Measurements from ENCODE around the gene B3GALT4. TPM values are rescaled to one million over a fixed set of nuclear protein-coding genes. Genes with fewer than 3 reads are reported as not detected.

B3GALT4 gene
- total RNA-seq, 1 donor = 3.3 TPM

DNA sequence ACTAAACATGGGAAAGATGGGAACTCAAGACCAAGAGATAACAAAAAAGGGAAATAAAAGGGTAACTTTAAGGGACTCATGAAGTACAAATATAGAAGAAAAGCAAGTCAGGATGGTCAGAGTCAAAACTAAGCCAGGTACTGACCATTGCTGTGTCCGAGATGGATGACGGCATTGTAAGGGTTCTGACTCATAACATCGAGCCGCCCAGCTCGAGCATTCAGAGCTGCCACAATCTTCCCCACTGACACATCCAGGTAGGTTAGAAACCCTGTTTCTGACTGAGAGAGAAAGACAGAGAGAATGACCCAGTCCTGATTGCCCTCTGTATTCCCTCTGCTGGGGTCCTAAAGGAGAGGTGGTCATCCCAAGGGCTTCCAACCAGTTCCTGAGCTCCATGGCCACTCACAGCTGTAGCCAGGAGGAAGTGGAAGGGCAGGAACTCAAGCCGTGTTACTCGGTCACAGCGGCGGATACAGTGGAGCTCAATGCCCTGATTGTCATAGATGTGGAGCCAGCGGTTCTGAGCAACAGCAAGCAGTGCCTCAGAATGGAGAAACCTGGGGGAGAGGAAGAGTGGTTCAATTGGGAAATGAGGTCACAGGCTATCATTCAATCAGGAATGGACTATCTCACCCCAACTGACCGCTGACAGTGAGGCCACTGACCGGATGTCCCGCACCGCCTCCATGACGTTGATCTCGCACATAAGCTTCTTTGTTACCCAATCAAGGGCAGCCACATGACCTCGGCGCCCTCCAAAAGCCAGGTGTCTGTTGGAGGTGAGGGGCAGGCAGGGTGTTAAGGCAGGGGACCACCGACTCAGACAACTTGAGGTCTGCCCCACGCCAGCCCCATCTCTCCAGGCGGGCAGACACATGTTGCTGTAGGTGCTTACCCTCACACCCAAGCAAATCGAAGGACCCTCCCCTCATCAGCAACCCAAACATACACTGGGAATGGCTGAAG lies 10.3 kb downstream of the B3GALT4 start:
- H3K4me3 ChIP-seq (ENCODE audit: low read depth, low read length) = no peak overlapping the region
- TF ChIP-seq, protein P1, sequence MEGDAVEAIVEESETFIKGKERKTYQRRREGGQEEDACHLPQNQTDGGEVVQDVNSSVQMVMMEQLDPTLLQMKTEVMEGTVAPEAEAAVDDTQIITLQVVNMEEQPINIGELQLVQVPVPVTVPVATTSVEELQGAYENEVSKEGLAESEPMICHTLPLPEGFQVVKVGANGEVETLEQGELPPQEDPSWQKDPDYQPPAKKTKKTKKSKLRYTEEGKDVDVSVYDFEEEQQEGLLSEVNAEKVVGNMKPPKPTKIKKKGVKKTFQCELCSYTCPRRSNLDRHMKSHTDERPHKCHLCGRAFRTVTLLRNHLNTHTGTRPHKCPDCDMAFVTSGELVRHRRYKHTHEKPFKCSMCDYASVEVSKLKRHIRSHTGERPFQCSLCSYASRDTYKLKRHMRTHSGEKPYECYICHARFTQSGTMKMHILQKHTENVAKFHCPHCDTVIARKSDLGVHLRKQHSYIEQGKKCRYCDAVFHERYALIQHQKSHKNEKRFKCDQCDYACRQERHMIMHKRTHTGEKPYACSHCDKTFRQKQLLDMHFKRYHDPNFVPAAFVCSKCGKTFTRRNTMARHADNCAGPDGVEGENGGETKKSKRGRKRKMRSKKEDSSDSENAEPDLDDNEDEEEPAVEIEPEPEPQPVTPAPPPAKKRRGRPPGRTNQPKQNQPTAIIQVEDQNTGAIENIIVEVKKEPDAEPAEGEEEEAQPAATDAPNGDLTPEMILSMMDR (IDR thresholded peaks at IDR 0.05; ENCODE audit: insufficient read depth, low read length) = no peak
- no peak for DNase-seq (ENCODE audit: low read depth)

- TF ChIP-seq, protein P1 (IDR thresholded peaks at IDR 0.05; ENCODE audit: insufficient read depth, low read length) = no peak
- no peak for DNase-seq (ENCODE audit: low read depth)
Observed at GRCh38 chr6:33288141-33288920, 11.4 kb downstream of the B3GALT4 start.

DNA sequence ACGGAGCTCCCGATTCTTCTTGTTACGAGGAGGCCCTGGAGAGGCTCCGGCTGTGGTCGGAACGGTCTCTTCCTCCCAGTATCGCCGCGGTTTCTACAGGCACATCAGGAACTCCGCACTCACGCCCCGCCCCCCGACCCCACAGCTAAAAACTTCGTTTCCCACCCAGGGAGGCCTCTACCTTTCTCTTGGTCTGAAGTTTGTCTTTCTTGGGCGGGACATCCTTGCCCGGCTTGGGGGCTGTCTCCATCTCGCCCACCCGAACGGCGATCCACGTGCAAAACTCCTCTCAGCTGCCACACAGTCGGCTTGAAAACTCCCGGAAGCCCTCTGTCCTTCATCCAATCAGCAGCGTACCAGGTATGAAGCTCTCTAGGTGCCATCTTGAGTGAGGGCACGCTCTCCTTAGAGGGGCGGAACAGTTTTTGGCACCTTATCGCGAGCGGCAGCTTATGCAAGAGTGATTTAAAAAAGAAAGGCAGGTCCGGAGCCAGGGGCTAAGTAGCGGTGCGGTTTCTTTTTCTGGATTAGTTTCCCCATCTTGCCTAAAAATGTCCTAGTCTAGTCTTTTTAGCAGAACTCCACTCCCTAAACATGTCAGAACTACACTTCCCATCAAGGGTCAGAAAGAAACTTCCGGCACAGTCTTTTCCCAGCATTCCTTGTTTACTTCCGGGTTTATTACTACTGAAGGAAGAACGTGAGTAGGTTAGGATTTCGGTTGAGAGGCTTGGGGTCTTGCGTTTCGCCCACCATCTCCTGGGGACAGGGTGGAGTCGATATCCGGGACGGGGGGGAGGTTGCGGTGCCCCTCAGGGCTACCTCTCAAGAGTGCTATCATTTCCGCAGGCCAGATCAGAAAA lies 12.2 kb downstream of the B3GALT4 start, which contains the start of the genes PFDN6 and WDR46:
Gene PFDN6, plus strand, starts transcription at position 681 of the 863 bp plus-strand sequence. CDS start 256 bp downstream, outside the sequence.
Gene WDR46, minus strand, starts transcription at position 319 of the 863 bp plus-strand sequence. Its CDS starts 69 bp downstream, at position 250.
- TF ChIP-seq, protein P1 (IDR thresholded peaks at IDR 0.05; ENCODE audit: insufficient read depth, low read length) = no peak
- peak; percentile 89 for DNase-seq (ENCODE audit: low read depth)
- H3K4me3 ChIP-seq (ENCODE audit: low read depth, low read length) = peak within 1 kb of the TSS; percentile 94

More at GRCh38 chr6:33288141-33288920, 11.4 kb downstream of the B3GALT4 start:
- H3K4me3 ChIP-seq (ENCODE audit: low read depth, low read length) = peak overlapping the region; percentile 94

GRCh38 chr6:33289784-33290315 lies 12.9 kb downstream of the B3GALT4 start:
- peak overlapping the region; percentile 94 for H3K4me3 ChIP-seq (ENCODE audit: low read depth, low read length)
- TF ChIP-seq, protein P1 (IDR thresholded peaks at IDR 0.05; ENCODE audit: insufficient read depth, low read length) = no peak
- no peak for DNase-seq (ENCODE audit: low read depth)

DNA sequence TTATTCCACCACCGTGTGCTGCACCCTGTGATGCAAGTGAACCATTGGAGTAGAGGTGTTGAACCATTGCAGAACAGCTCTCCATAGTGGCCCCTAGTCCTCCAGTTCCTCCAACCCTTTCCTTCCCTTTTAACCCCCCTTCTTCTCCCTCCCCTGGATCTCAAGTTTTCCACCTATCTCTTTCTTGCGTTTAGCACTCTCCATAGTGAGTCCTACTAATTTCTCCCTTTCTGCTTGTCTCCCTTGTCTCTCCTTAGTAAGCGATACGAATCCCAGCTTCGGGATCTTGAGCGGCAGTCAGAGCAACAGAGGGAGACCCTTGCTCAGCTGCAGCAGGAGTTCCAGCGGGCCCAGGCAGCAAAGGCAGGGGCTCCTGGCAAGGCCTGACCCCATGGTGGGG lies 13.5 kb downstream of the B3GALT4 start:
- H3K4me3 ChIP-seq (ENCODE audit: low read depth, low read length) = peak overlapping the region; percentile 94
- TF ChIP-seq, protein P1 (IDR thresholded peaks at IDR 0.05; ENCODE audit: insufficient read depth, low read length) = no peak
- no peak for DNase-seq (ENCODE audit: low read depth)

All from fibroblast of the aortic adventitia (primary cell).